ENCODE results near the gene NECAB2. TPM values are rescaled to one million over a fixed set of nuclear protein-coding genes. Genes with fewer than 3 reads are reported as not detected.

The NECAB2 gene
- total and polyA plus RNA-seq, 7 experiments from 2014 or later = not detected

GRCh38 chr16:83942074-83942473 is 26.0 kb upstream of the NECAB2 start:
- CTCF ChIA-PET = no interaction called here
- Mint-ChIP-seq H3K4me3 (no peak overlapping the region), H3K9me3 (no peaks in the 10 kb centered on the region), H3K27ac (no peak overlapping the region), H3K36me3 (peaks cover 0 to 8% (median 0%) of the 10 kb centered on the region in 5 donors), H3K27me3 (no peaks in the 10 kb centered on the region), H3K4me1 (peaks cover 5 to 8% (median 6%) of the 10 kb centered on the region in 7 donors)
- ATAC-seq (no peak), DNase-seq (no peak)
- Histone ChIP-seq H3K4me1 (ENCODE audit: control insufficient read depth in 2 of 2, insufficient read depth in 2 of 2, low read length in 2 of 2) (no peaks in the 10 kb centered on the region), H3K27ac (ENCODE audit: low read depth, low read length) (no peak overlapping the region), H3K4me3 (ENCODE audit: low read length) (no peak overlapping the region), H3K36me3 (ENCODE audit: control insufficient read depth in 2 of 3, insufficient read depth in 3 of 3, low read length in 3 of 3) (no peaks in the 10 kb centered on the region), H3K27me3 (ENCODE audit: control insufficient read depth in 2 of 2, insufficient read depth in 2 of 2, low read length in 2 of 2) (no peaks in the 10 kb centered on the region), H3K9me3 (ENCODE audit: control insufficient read depth in 2 of 3, low read length in 3 of 3) (no peaks in the 10 kb centered on the region)
- intact Hi-C loops (cut with micrococcal nuclease) = no loop called here
- POLR2A ChIA-PET = no interaction called here

GRCh38 chr16:83942815-83943515 is 25.1 kb upstream of the NECAB2 start:
- H3K27ac Mint-ChIP-seq = no peak overlapping the region
- no peaks in the 10 kb centered on the region for H3K9me3 ChIP-seq (ENCODE audit: control insufficient read depth in 2 of 3, low read length in 3 of 3)
- no peak overlapping the region for H3K27ac ChIP-seq (ENCODE audit: low read depth, low read length)
- ChIA-PET POLR2A (no interaction called here), CTCF (no interaction called here)
- no peaks in the 10 kb centered on the region for H3K27me3 Mint-ChIP-seq
- H3K4me1 Mint-ChIP-seq = peaks cover 5 to 8% (median 6%) of the 10 kb centered on the region in 7 donors
- no peaks in the 10 kb centered on the region for H3K9me3 Mint-ChIP-seq
- DNase-seq (no peak), ATAC-seq (no peak)
- H3K27me3 ChIP-seq (ENCODE audit: control insufficient read depth in 2 of 2, insufficient read depth in 2 of 2, low read length in 2 of 2) = no peaks in the 10 kb centered on the region
- no peak overlapping the region for H3K4me3 Mint-ChIP-seq
- no peaks in the 10 kb centered on the region for H3K36me3 ChIP-seq (ENCODE audit: control insufficient read depth in 2 of 3, insufficient read depth in 3 of 3, low read length in 3 of 3)
- peaks cover 0 to 3% (median 0%) of the 10 kb centered on the region in 5 donors for H3K36me3 Mint-ChIP-seq
- no peaks in the 10 kb centered on the region for H3K4me1 ChIP-seq (ENCODE audit: control insufficient read depth in 2 of 2, insufficient read depth in 2 of 2, low read length in 2 of 2)
- intact Hi-C loops (cut with micrococcal nuclease) = no loop called here
- no peak overlapping the region for H3K4me3 ChIP-seq (ENCODE audit: low read length)

- POLR2A ChIA-PET = no interaction called here
- no peak overlapping the region for H3K27ac Mint-ChIP-seq
- no peaks in the 10 kb centered on the region for H3K9me3 Mint-ChIP-seq
- ATAC-seq (no peak), DNase-seq (no peak)
- Histone ChIP-seq H3K36me3 (ENCODE audit: control insufficient read depth in 2 of 3, insufficient read depth in 3 of 3, low read length in 3 of 3) (no peaks in the 10 kb centered on the region), H3K27me3 (ENCODE audit: control insufficient read depth in 2 of 2, insufficient read depth in 2 of 2, low read length in 2 of 2) (no peaks in the 10 kb centered on the region), H3K4me1 (ENCODE audit: control insufficient read depth in 2 of 2, insufficient read depth in 2 of 2, low read length in 2 of 2) (no peaks in the 10 kb centered on the region), H3K27ac (ENCODE audit: low read depth, low read length) (no peak overlapping the region), H3K9me3 (ENCODE audit: control insufficient read depth in 2 of 3, low read length in 3 of 3) (no peaks in the 10 kb centered on the region), H3K4me3 (ENCODE audit: low read length) (no peak overlapping the region)
- H3K4me1 Mint-ChIP-seq = peaks cover 5 to 8% (median 6%) of the 10 kb centered on the region in 7 donors
- CTCF ChIA-PET = no interaction called here
- intact Hi-C loops (cut with micrococcal nuclease) = no loop called here
- peaks cover 0 to 3% (median 0%) of the 10 kb centered on the region in 5 donors for H3K36me3 Mint-ChIP-seq
- no peaks in the 10 kb centered on the region for H3K27me3 Mint-ChIP-seq
- H3K4me3 Mint-ChIP-seq = no peak overlapping the region
Observed at GRCh38 chr16:83943516-83944050, 24.5 kb upstream of the NECAB2 start.

GRCh38 chr16:83945587-83945986 is 22.5 kb upstream of the NECAB2 start:
- Mint-ChIP-seq H3K27me3 (no peaks in the 10 kb centered on the region), H3K4me3 (no peak overlapping the region), H3K27ac (no peak overlapping the region), H3K9me3 (no peaks in the 10 kb centered on the region), H3K4me1 (no peaks in the 10 kb centered on the region), H3K36me3 (peaks cover 0 to 3% (median 0%) of the 10 kb centered on the region in 5 donors)
- intact Hi-C loops (cut with micrococcal nuclease) = no loop called here
- ChIA-PET CTCF (no interaction called here), POLR2A (no interaction called here)
- H3K4me3 ChIP-seq (ENCODE audit: low read length) = no peak overlapping the region
- H3K36me3 ChIP-seq (ENCODE audit: control insufficient read depth in 2 of 3, insufficient read depth in 3 of 3, low read length in 3 of 3) = no peaks in the 10 kb centered on the region
- no peak for DNase-seq
- no peak overlapping the region for H3K27ac ChIP-seq (ENCODE audit: low read depth, low read length)
- no peak for ATAC-seq
- H3K4me1 ChIP-seq (ENCODE audit: control insufficient read depth in 2 of 2, insufficient read depth in 2 of 2, low read length in 2 of 2) = no peaks in the 10 kb centered on the region
- H3K27me3 ChIP-seq (ENCODE audit: control insufficient read depth in 2 of 2, insufficient read depth in 2 of 2, low read length in 2 of 2) = no peaks in the 10 kb centered on the region
- H3K9me3 ChIP-seq (ENCODE audit: control insufficient read depth in 2 of 3, low read length in 3 of 3) = no peaks in the 10 kb centered on the region

- no peak overlapping the region for H3K27ac ChIP-seq (ENCODE audit: low read depth, low read length)
- Mint-ChIP-seq H3K27me3 (no peaks in the 10 kb centered on the region), H3K4me3 (no peak overlapping the region), H3K27ac (no peak overlapping the region), H3K9me3 (no peaks in the 10 kb centered on the region), H3K4me1 (no peaks in the 10 kb centered on the region), H3K36me3 (peaks cover 0 to 3% (median 0%) of the 10 kb centered on the region in 5 donors)
- no peaks in the 10 kb centered on the region for H3K9me3 ChIP-seq (ENCODE audit: control insufficient read depth in 2 of 3, low read length in 3 of 3)
- H3K4me1 ChIP-seq (ENCODE audit: control insufficient read depth in 2 of 2, insufficient read depth in 2 of 2, low read length in 2 of 2) = no peaks in the 10 kb centered on the region
- no peaks in the 10 kb centered on the region for H3K27me3 ChIP-seq (ENCODE audit: control insufficient read depth in 2 of 2, insufficient read depth in 2 of 2, low read length in 2 of 2)
- intact Hi-C loops (cut with micrococcal nuclease) = no loop called here
- POLR2A ChIA-PET = no interaction called here
- DNase-seq (no peak), ATAC-seq (no peak)
- CTCF ChIA-PET = no interaction called here
- no peaks in the 10 kb centered on the region for H3K36me3 ChIP-seq (ENCODE audit: control insufficient read depth in 2 of 3, insufficient read depth in 3 of 3, low read length in 3 of 3)
- H3K4me3 ChIP-seq (ENCODE audit: low read length) = no peak overlapping the region
Observed at GRCh38 chr16:83946154-83946780, 21.8 kb upstream of the NECAB2 start.

- H3K36me3 ChIP-seq (ENCODE audit: control insufficient read depth in 2 of 3, insufficient read depth in 3 of 3, low read length in 3 of 3) = no peaks in the 10 kb centered on the region
- Mint-ChIP-seq H3K4me1 (no peaks in the 10 kb centered on the region), H3K4me3 (no peak overlapping the region), H3K36me3 (peaks cover 0 to 3% (median 0%) of the 10 kb centered on the region in 5 donors), H3K9me3 (no peaks in the 10 kb centered on the region), H3K27ac (no peak overlapping the region), H3K27me3 (no peaks in the 10 kb centered on the region)
- no peaks in the 10 kb centered on the region for H3K27me3 ChIP-seq (ENCODE audit: control insufficient read depth in 2 of 2, insufficient read depth in 2 of 2, low read length in 2 of 2)
- DNase-seq (no peak), ATAC-seq (no peak)
- no peak overlapping the region for H3K27ac ChIP-seq (ENCODE audit: low read depth, low read length)
- no peaks in the 10 kb centered on the region for H3K9me3 ChIP-seq (ENCODE audit: control insufficient read depth in 2 of 3, low read length in 3 of 3)
- H3K4me3 ChIP-seq (ENCODE audit: low read length) = no peak overlapping the region
- intact Hi-C loops (cut with micrococcal nuclease) = no loop called here
- H3K4me1 ChIP-seq (ENCODE audit: control insufficient read depth in 2 of 2, insufficient read depth in 2 of 2, low read length in 2 of 2) = no peaks in the 10 kb centered on the region
- POLR2A ChIA-PET = no interaction called here
- CTCF ChIA-PET = interaction anchor here (1.3 kb wide), 1 partner anchor 10 kb away, joined by 3 read pairs; no protein-coding TSS in a partner anchor
Observed at GRCh38 chr16:83946781-83947566, 21.1 kb upstream of the NECAB2 start.

Measured in naive thymus-derived CD4-positive, alpha-beta T cell (primary cell).